ENCODE measurements around the gene NOS1AP. TPM values are rescaled to one million over a fixed set of nuclear protein-coding genes. Genes with fewer than 3 reads are reported as not detected.
A peak's percentile ranks its signal among the peaks of the same experiment; 100 is the strongest.

The NOS1AP gene
- total and polyA plus RNA-seq, 2 experiments from 2014 or later = 5.8 to 6.6 TPM

DNA sequence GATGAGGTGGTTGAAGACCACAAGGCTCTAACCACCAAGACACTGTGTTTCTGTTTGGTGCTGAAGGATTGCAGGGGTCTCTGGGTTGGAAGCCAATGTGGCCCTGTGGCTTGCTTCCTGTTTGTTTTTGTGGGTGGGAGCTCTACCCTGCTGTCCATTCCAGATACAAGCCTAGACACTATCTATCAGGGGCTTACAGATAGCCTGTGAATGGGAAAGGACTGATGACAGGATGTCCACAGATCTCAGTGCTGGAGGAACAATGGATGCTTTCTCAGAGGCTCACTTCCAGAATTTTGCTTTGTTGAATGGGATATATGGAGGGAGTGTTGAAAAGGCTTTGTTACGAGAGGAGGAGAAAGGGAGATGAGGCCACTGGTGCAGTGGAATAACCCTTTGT is 69.7 kb downstream of the NOS1AP start:
- no peaks in the 10 kb centered on the region for H4K20me1 ChIP-seq (replicated peaks; ENCODE audit: insufficient read depth)
- no peak for DNase-seq (ENCODE audit: low spot score)
- peaks cover 75% of the 10 kb centered on the region for H3K79me2 ChIP-seq (replicated peaks; ENCODE audit: insufficient read depth)
- Mint-ChIP-seq H3K4me1 (peaks cover 56% of the 10 kb centered on the region), H3K4me3 (no peak overlapping the region), H3K36me3 (ENCODE audit: low read depth) (no peaks in the 10 kb centered on the region), H3K27ac (no peak overlapping the region), H3K9me3 (no peaks in the 10 kb centered on the region), H3K27me3 (ENCODE audit: insufficient read depth, low read depth, poor library complexity) (peaks cover 6% of the 10 kb centered on the region)
- no peak overlapping the region for H3K4me2 ChIP-seq
- no peaks in the 10 kb centered on the region for H3K27me3 ChIP-seq (ENCODE audit: insufficient read depth)
- H3K4me3 ChIP-seq = no peak overlapping the region
- H3K9me2 ChIP-seq (ENCODE audit: insufficient read depth) = no peaks in the 10 kb centered on the region
- peaks cover 38% of the 10 kb centered on the region for H3K4me1 ChIP-seq (ENCODE audit: insufficient read depth)
- 0 out of 2 replicates have a peak overlapping the region, but pooled peaks have one; percentile 45 for H3K27ac ChIP-seq (ENCODE audit: low read depth)
- no peak overlapping the region for H2AFZ ChIP-seq
- H3F3A ChIP-seq (replicated peaks; ENCODE audit: low read depth) = 0 out of 2 replicates have a peak, but pooled peaks cover 5% of the 10 kb centered on the region
- no peaks in the 10 kb centered on the region for H3K36me3 ChIP-seq (ENCODE audit: insufficient read depth)
- TF ChIP-seq, protein P1, sequence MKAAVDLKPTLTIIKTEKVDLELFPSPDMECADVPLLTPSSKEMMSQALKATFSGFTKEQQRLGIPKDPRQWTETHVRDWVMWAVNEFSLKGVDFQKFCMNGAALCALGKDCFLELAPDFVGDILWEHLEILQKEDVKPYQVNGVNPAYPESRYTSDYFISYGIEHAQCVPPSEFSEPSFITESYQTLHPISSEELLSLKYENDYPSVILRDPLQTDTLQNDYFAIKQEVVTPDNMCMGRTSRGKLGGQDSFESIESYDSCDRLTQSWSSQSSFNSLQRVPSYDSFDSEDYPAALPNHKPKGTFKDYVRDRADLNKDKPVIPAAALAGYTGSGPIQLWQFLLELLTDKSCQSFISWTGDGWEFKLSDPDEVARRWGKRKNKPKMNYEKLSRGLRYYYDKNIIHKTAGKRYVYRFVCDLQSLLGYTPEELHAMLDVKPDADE (IDR thresholded peaks at IDR 0.05) = no peak
- no peak for TF ChIP-seq EZH2 (IDR thresholded peaks at IDR 0.05; ENCODE audit: low read depth, unreplicated experiment)
- TF ChIP-seq JUNB (IDR thresholded peaks at IDR 0.05; ENCODE audit: unreplicated experiment) = no peak
- TF ChIP-seq ZNF462 (CRISPR knock-in tag; IDR thresholded peaks at IDR 0.05) = no peak
- no peak for TF ChIP-seq CTCF (conservative IDR thresholded peaks at IDR 0.05; ENCODE audit: low read depth in 2 of 2)
- no peak for TF ChIP-seq REST (IDR thresholded peaks at IDR 0.05; ENCODE audit: unreplicated experiment)
- TF ChIP-seq NANOG (IDR thresholded peaks at IDR 0.05; ENCODE audit: borderline replicate concordance) = no peak
- no peak for TF ChIP-seq POLR2AphosphoS5 (IDR thresholded peaks at IDR 0.05; ENCODE audit: low read depth)
- TF ChIP-seq ZNF331 (CRISPR knock-in tag; IDR thresholded peaks at IDR 0.05; ENCODE audit: low read depth) = no peak
- TF ChIP-seq EZH2phosphoT487 (IDR thresholded peaks at IDR 0.05; ENCODE audit: unreplicated experiment) = no peak
- TF ChIP-seq ZNF114 (CRISPR knock-in tag; IDR thresholded peaks at IDR 0.05) = no peak
- TF ChIP-seq CREB1 (CRISPR knock-in tag; IDR thresholded peaks at IDR 0.05; ENCODE audit: low read depth) = no peak
- TF ChIP-seq STAT1 (IDR thresholded peaks at IDR 0.05; ENCODE audit: unreplicated experiment) = no peak
- no peak for ATAC-seq
